Right lobe of liver (tissue), 6 donors: ENCODE results near the gene UVSSA. TPM values are rescaled to one million over a fixed set of nuclear protein-coding genes. Genes with fewer than 3 reads are reported as not detected.
A peak's percentile ranks its signal among the peaks of the same experiment; 100 is the strongest.

Source experiments
- ATAC-seq, 4 donors: fragments of 200-7000 bp; cut with Tn5 transposase; one replicate each; pipeline ENCODE4 v1.9.1; 2020; ENCODE audit warnings: mild to moderate bottlenecking in 4 of 4, moderate library complexity in 4 of 4
- DNase-seq, 3 donors: peaks; one replicate each; pipeline ENCODE4 v3.0.0-alpha.2; 2020
- H3K27ac ChIP-seq, 3 donors: fragments of 200-600 bp; one replicate each; pipeline ENCODE4 v1.8.0; 2022
- H3K27me3 ChIP-seq, 2 donors: fragments of 200-600 bp; one replicate each; pipeline ENCODE4 v1.8.0; 2022
- H3K36me3 ChIP-seq, 4 donors: fragments of 200-600 bp; sonication (generic) in 1 of 4; one replicate each; pipeline versions ENCODE4 v1.5.1 to v1.8.0; 2017 to 2022; ENCODE audit warnings: control low read depth in 1 of 4
- H3K4me1 ChIP-seq, 4 donors: fragments of 200-600 bp; sonication (generic) in 1 of 4; one replicate each; pipeline versions ENCODE4 v1.5.1 to v1.8.0; 2017 to 2022; ENCODE audit warnings: control low read depth in 1 of 4
- H3K4me3 ChIP-seq, 3 donors: fragments of 200-600 bp; one replicate each; pipeline ENCODE4 v1.8.0; 2022
- H3K9me3 ChIP-seq, 4 donors: fragments of 200-600 bp; sonication (generic) in 1 of 4; one replicate each; pipeline versions ENCODE4 v1.5.1 to v1.8.0; 2017 to 2022; ENCODE audit warnings: control low read depth in 1 of 4
- CTCF ChIP-seq, 4 donors: fragments of 200-600 bp in 3 of 4; fragments of 450-650 bp in 1 of 4; IDR thresholded peaks; one replicate each; pipeline versions ENCODE4 v1.5.1 to v1.8.0; 2016 to 2022; ENCODE audit warnings: antibody characterized with exemption in 4 of 4, mild to moderate bottlenecking in 2 of 4
- POLR2A ChIP-seq: fragments of 450-650 bp; IDR thresholded peaks from one replicate; pipeline ENCODE4 v1.6.1; 2017; ENCODE audit warnings: antibody characterized with exemption, mild to moderate bottlenecking
- WGBS: methylation state at CpG from one replicate; pipeline ENCODE4 v1.1.6; 2018; ENCODE audit warnings: low coverage, low lambda C conversion rate; ENCODE audit not compliant: insufficient coverage; ENCODE audit errors: missing lambda C conversion rate; 5-methylcytosine and 5-hydroxymethylcytosine counted together
- intact Hi-C, 2 donors: fragments of 100-400 bp; cut with DNase I; formaldehyde crosslinking; loops; one replicate each; pipeline versions ENCODE4 v1.11.2 to v1.14.1; 2022
- total RNA-seq, 6 experiments: library from RNA; depleted of rRNA in 2 of 6; stranded (reverse); fragments of >200 nt in 2 of 6; fragmentation: NEBNext Ultra II Directional in 3 of 6; extraction: Animal tissue kit (Norgen Biotek cat#: 25700) in 3 of 6; gene quantifications; one replicate each; pipeline versions ENCODE4 v1.1.0 to v1.2.4, GENCODE V29; 2016 to 2023
- donor health status: DM: no; HTN: yes; CAD: no.
- donor health status: DM: no; HTN: no; CAD: no.
- donor health status: DM: no; HTN: no; CAD: no.
- donor health status: DM: no; HTN: yes; CAD: no.
- donor health status: DM: no; HTN: yes; CAD: no.

UVSSA gene
- total RNA-seq, 6 experiments from 2014 or later, result 9.1 to 14.5 (median 11.3) TPM

GRCh38 chr4:1325176-1325480, 21.9 kb upstream of the UVSSA start:
- peak in 2 of 3 donors; percentile 6 to 31 for DNase-seq
- H3K9me3 ChIP-seq, result no peaks in the 10 kb centered on the region
- WGBS, result 98% methylated on average over 4 of the region's 11 CpGs
- no peak overlapping the region for H3K4me3 ChIP-seq
- TF ChIP-seq CTCF (IDR thresholded peaks at IDR 0.05), result no peak
- no peak for TF ChIP-seq POLR2A
- peaks cover 0 to 18% (median 4%) of the 10 kb centered on the region in 4 donors for H3K36me3 ChIP-seq
- no peaks in the 10 kb centered on the region for H3K27me3 ChIP-seq
- no peak overlapping the region for H3K27ac ChIP-seq
- ATAC-seq, result no peak
- intact Hi-C loops, result no loop called here
- no peaks in the 10 kb centered on the region for H3K4me1 ChIP-seq

GRCh38 chr4:1325681-1326635, 21.1 kb upstream of the UVSSA start:
- H3K36me3 ChIP-seq, result peaks cover 0 to 18% (median 4%) of the 10 kb centered on the region in 4 donors
- no peak overlapping the region for H3K4me3 ChIP-seq
- DNase-seq (peak in 2 of 3 donors; percentile 14 to 40), ATAC-seq (no peak)
- H3K4me1 ChIP-seq, result no peaks in the 10 kb centered on the region
- no peak overlapping the region for H3K27ac ChIP-seq
- H3K27me3 ChIP-seq, result no peaks in the 10 kb centered on the region
- intact Hi-C loops, result no loop called here
- WGBS, result no CpG with 5 or more reads among the region's 35 CpGs
- TF ChIP-seq POLR2A (no peak), CTCF (IDR thresholded peaks at IDR 0.05) (no peak)
- H3K9me3 ChIP-seq, result no peaks in the 10 kb centered on the region

- ATAC-seq, result no peak
- intact Hi-C loops, result no loop called here
- Histone ChIP-seq H3K36me3 (peaks cover 0 to 18% (median 4%) of the 10 kb centered on the region in 4 donors), H3K27ac (no peak overlapping the region), H3K27me3 (no peaks in the 10 kb centered on the region), H3K4me3 (no peak overlapping the region), H3K9me3 (no peaks in the 10 kb centered on the region), H3K4me1 (no peaks in the 10 kb centered on the region)
- peak; percentile 17 to 46 (median 45) for DNase-seq
- 97% methylated on average over 5 of the region's 30 CpGs for WGBS
- TF ChIP-seq CTCF (IDR thresholded peaks at IDR 0.05) (no peak), POLR2A (no peak)
Observed at GRCh38 chr4:1326751-1327525, 20.1 kb upstream of the UVSSA start.

GRCh38 chr4:1327526-1328266, 19.3 kb upstream of the UVSSA start:
- Histone ChIP-seq H3K9me3 (no peaks in the 10 kb centered on the region), H3K4me1 (no peaks in the 10 kb centered on the region), H3K4me3 (no peak overlapping the region), H3K27me3 (no peaks in the 10 kb centered on the region), H3K36me3 (peaks cover 0 to 22% (median 4%) of the 10 kb centered on the region in 4 donors), H3K27ac (no peak overlapping the region)
- peak in 2 of 3 donors; percentile 37 to 42 for DNase-seq
- intact Hi-C loops, result no loop called here
- WGBS, result no CpG with 5 or more reads among the region's 33 CpGs
- ATAC-seq, result no peak
- TF ChIP-seq POLR2A (no peak), CTCF (IDR thresholded peaks at IDR 0.05) (no peak)
